ENCODE measurements around the gene SASH1.

GRCh38 chr6:148535381-148535780, 192.7 kb downstream of the SASH1 start:
- TF ChIP-seq GABPA (IDR thresholded peaks at IDR 0.05; ENCODE audit: borderline replicate concordance, insufficient read depth, low read length) (no peak), SRF (IDR thresholded peaks at IDR 0.05; ENCODE audit: low read depth, low read length) (no peak), RFX5 (IDR thresholded peaks at IDR 0.05; ENCODE audit: borderline replicate concordance, low read depth, low read length) (no peak), CHD1 (IDR thresholded peaks at IDR 0.05; ENCODE audit: low read depth, low read length) (no peak), POLR2A (IDR thresholded peaks at IDR 0.05; ENCODE audit: control extremely low read depth in 1 of 2, low read depth in 2 of 2, low read length in 2 of 2) (no peak), ZNF274 (IDR thresholded peaks at IDR 0.05; ENCODE audit: borderline replicate concordance, extremely low read depth, low read length) (no peak), RAD21 (IDR thresholded peaks at IDR 0.05 in 1 of 2, conservative IDR thresholded peaks at IDR 0.05 in 1 of 2; ENCODE audit: low read depth in 2 of 2, low read length in 2 of 2) (no peak)
- TF ChIP-seq, protein P1, sequence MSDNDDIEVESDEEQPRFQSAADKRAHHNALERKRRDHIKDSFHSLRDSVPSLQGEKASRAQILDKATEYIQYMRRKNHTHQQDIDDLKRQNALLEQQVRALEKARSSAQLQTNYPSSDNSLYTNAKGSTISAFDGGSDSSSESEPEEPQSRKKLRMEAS (IDR thresholded peaks at IDR 0.05) = no peak
- TF ChIP-seq, protein P2, sequence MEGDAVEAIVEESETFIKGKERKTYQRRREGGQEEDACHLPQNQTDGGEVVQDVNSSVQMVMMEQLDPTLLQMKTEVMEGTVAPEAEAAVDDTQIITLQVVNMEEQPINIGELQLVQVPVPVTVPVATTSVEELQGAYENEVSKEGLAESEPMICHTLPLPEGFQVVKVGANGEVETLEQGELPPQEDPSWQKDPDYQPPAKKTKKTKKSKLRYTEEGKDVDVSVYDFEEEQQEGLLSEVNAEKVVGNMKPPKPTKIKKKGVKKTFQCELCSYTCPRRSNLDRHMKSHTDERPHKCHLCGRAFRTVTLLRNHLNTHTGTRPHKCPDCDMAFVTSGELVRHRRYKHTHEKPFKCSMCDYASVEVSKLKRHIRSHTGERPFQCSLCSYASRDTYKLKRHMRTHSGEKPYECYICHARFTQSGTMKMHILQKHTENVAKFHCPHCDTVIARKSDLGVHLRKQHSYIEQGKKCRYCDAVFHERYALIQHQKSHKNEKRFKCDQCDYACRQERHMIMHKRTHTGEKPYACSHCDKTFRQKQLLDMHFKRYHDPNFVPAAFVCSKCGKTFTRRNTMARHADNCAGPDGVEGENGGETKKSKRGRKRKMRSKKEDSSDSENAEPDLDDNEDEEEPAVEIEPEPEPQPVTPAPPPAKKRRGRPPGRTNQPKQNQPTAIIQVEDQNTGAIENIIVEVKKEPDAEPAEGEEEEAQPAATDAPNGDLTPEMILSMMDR (IDR thresholded peaks at IDR 0.05; ENCODE audit: control extremely low read depth in 1 of 3, insufficient read depth in 1 of 3, low read depth in 1 of 3, low read length in 3 of 3) = no peak

Data from H1 (cell line).